ENCODE data around the gene CDH4. TPM values are rescaled to one million over a fixed set of nuclear protein-coding genes. Genes with fewer than 3 reads are reported as not detected.

Gene CDH4
- total and polyA plus RNA-seq, 2 donors (not counting 1 experiment from before 2014, with no cell fraction given): not detected

- intact Hi-C loops (cut with micrococcal nuclease): no loop called here
- WGBS (ENCODE audit: insufficient coverage): 86% methylated on average over 12 of the region's 13 CpGs
- H4K20me1 ChIP-seq (ENCODE audit: control insufficient read depth, insufficient read depth, low read length, poor library complexity, severe bottlenecking): no peaks in the 10 kb centered on the region
- H3K27ac ChIP-seq (ENCODE audit: low read length in 2 of 2): no peak overlapping the region
- H3K9me3 ChIP-seq (ENCODE audit: control extremely low read depth in 1 of 3, control insufficient read depth in 2 of 3, insufficient read depth in 1 of 3, low read length in 2 of 3): peaks cover 0 to 84% (median 10%) of the 10 kb centered on the region in 3 donors
- Mint-ChIP-seq H3K4me3 (no peak overlapping the region), H3K27ac (no peak overlapping the region), H3K4me1 (no peaks in the 10 kb centered on the region), H3K27me3 (no peaks in the 10 kb centered on the region), H3K9me3 (ENCODE audit: insufficient read depth) (peaks cover 21% of the 10 kb centered on the region)
- H3K4me3 ChIP-seq (ENCODE audit: control extremely low read depth in 1 of 5, extremely low read depth in 1 of 5, insufficient read depth in 1 of 5, low read depth in 2 of 5, low read length in 4 of 5): no peak overlapping the region
- DNase-seq (no peak), ATAC-seq (ENCODE audit: low read depth) (no peak)
- ChIA-PET CTCF (no interaction called here), POLR2A (no interaction called here)
- H3K4me2 ChIP-seq (replicated peaks; ENCODE audit: low read depth, low read length, poor library complexity, severe bottlenecking): no peak overlapping the region
- H3K79me2 ChIP-seq (ENCODE audit: control insufficient read depth, insufficient read depth, low read length): no peaks in the 10 kb centered on the region
- H3K36me3 ChIP-seq (replicated peaks in 1 of 2; ENCODE audit: control extremely low read depth in 1 of 2, control insufficient read depth in 1 of 2, extremely low read depth in 1 of 2, insufficient read depth in 2 of 2, low read length in 1 of 2): no peaks in the 10 kb centered on the region
- no peak overlapping the region for H3K9ac ChIP-seq (ENCODE audit: low read length)
- H2AFZ ChIP-seq (ENCODE audit: insufficient read depth, low read depth, low read length, poor library complexity, severe bottlenecking): no peak overlapping the region
- TF ChIP-seq EZH2 (IDR thresholded peaks at IDR 0.05; ENCODE audit: borderline replicate concordance, insufficient read depth, low read depth, low read length, poor library complexity, severe bottlenecking) (no peak), CTCF (IDR thresholded peaks at IDR 0.05) (no peak)
- H3K27me3 ChIP-seq (replicated peaks in 1 of 4; ENCODE audit: control extremely low read depth in 1 of 4, control insufficient read depth in 3 of 4, insufficient read depth in 4 of 4, low read length in 3 of 4): no peaks in the 10 kb centered on the region
- H3K4me1 ChIP-seq (ENCODE audit: control insufficient read depth in 2 of 2, insufficient read depth in 2 of 2, low read length in 2 of 2): no peaks in the 10 kb centered on the region
Observed at GRCh38 chr20:61595216-61595615, 343.2 kb downstream of the CDH4 start.

- H3K9me3 ChIP-seq (ENCODE audit: control extremely low read depth in 1 of 3, control insufficient read depth in 2 of 3, insufficient read depth in 1 of 3, low read length in 2 of 3): peaks cover 0 to 89% (median 8%) of the 10 kb centered on the region in 3 donors
- Mint-ChIP-seq H3K27me3 (no peaks in the 10 kb centered on the region), H3K4me3 (no peak overlapping the region), H3K9me3 (ENCODE audit: insufficient read depth) (peaks cover 12% of the 10 kb centered on the region), H3K27ac (no peak overlapping the region), H3K4me1 (no peaks in the 10 kb centered on the region)
- H3K36me3 ChIP-seq (replicated peaks in 1 of 2; ENCODE audit: control extremely low read depth in 1 of 2, control insufficient read depth in 1 of 2, extremely low read depth in 1 of 2, insufficient read depth in 2 of 2, low read length in 1 of 2): no peaks in the 10 kb centered on the region
- no peaks in the 10 kb centered on the region for H3K79me2 ChIP-seq (ENCODE audit: control insufficient read depth, insufficient read depth, low read length)
- DNase-seq (no peak), ATAC-seq (ENCODE audit: low read depth) (no peak)
- no peaks in the 10 kb centered on the region for H3K4me1 ChIP-seq (ENCODE audit: control insufficient read depth in 2 of 2, insufficient read depth in 2 of 2, low read length in 2 of 2)
- 87% methylated on average over 3 of the region's 8 CpGs for WGBS (ENCODE audit: insufficient coverage)
- H2AFZ ChIP-seq (ENCODE audit: insufficient read depth, low read depth, low read length, poor library complexity, severe bottlenecking): no peak overlapping the region
- no peak overlapping the region for H3K4me3 ChIP-seq (ENCODE audit: control extremely low read depth in 1 of 5, extremely low read depth in 1 of 5, insufficient read depth in 1 of 5, low read depth in 2 of 5, low read length in 4 of 5)
- no peak overlapping the region for H3K27ac ChIP-seq (ENCODE audit: low read length in 2 of 2)
- CTCF ChIA-PET: no interaction called here
- intact Hi-C loops (cut with micrococcal nuclease): no loop called here
- TF ChIP-seq CTCF (IDR thresholded peaks at IDR 0.05): no peak
- TF ChIP-seq EZH2 (IDR thresholded peaks at IDR 0.05; ENCODE audit: borderline replicate concordance, insufficient read depth, low read depth, low read length, poor library complexity, severe bottlenecking): no peak
- no peaks in the 10 kb centered on the region for H3K27me3 ChIP-seq (replicated peaks in 1 of 4; ENCODE audit: control extremely low read depth in 1 of 4, control insufficient read depth in 3 of 4, insufficient read depth in 4 of 4, low read length in 3 of 4)
- no peaks in the 10 kb centered on the region for H4K20me1 ChIP-seq (ENCODE audit: control insufficient read depth, insufficient read depth, low read length, poor library complexity, severe bottlenecking)
- POLR2A ChIA-PET: no interaction called here
- H3K4me2 ChIP-seq (replicated peaks; ENCODE audit: low read depth, low read length, poor library complexity, severe bottlenecking): no peak overlapping the region
- no peak overlapping the region for H3K9ac ChIP-seq (ENCODE audit: low read length)
Observed at GRCh38 chr20:61596687-61597330, 344.7 kb downstream of the CDH4 start.

Measured in B cell (primary cell).